HepG2 (cell line): Measurements from ENCODE around the gene C1orf216. TPM values are rescaled to one million over a fixed set of nuclear protein-coding genes. Genes with fewer than 3 reads are reported as not detected.

ENCODE experiments used
- SNRNP70 ChIP-seq: fragments of 200-400 bp; formaldehyde crosslinking; IDR thresholded peaks from 2 replicates; pipeline ENCODE4 v1.6.1; 2017; ENCODE audit warnings: mild to moderate bottlenecking, low read depth, low read length, moderate library complexity
- SYNCRIP ChIP-seq: fragments of 200-400 bp; formaldehyde crosslinking; IDR thresholded peaks from 2 replicates; pipeline ENCODE4 v1.6.1; 2018; ENCODE audit warnings: mild to moderate bottlenecking, low read depth, low read length; ENCODE audit not compliant: insufficient read depth
- TBX2 ChIP-seq: sonication (generic); formaldehyde crosslinking; IDR thresholded peaks from 2 replicates; pipeline ENCODE4 v1.5.0; 2020; ENCODE audit warnings: missing genetic modification reagents, mild to moderate bottlenecking, borderline replicate concordance
- ZKSCAN1 ChIP-seq: fragments of 150-350 bp; IDR thresholded peaks from 2 replicates; pipeline ENCODE4 v1.6.1; 2014; ENCODE audit warnings: low read length
- ZNF33A ChIP-seq: sonication (generic); formaldehyde crosslinking; IDR thresholded peaks from 2 replicates; pipeline ENCODE4 v1.5.1; 2020; ENCODE audit warnings: missing genetic modification reagents, mild to moderate bottlenecking, moderate library complexity, borderline replicate concordance
- ZNF350 ChIP-seq: sonication (generic); formaldehyde crosslinking; IDR thresholded peaks from 2 replicates; pipeline ENCODE4 v1.4.0; 2020; ENCODE audit warnings: mild to moderate bottlenecking, low read depth, missing genetic modification reagents, borderline replicate concordance
- ZNF383 ChIP-seq: sonication (generic); formaldehyde crosslinking; IDR thresholded peaks from 2 replicates; pipeline ENCODE4 v1.4.0; 2020; ENCODE audit warnings: missing genetic modification reagents, mild to moderate bottlenecking, borderline replicate concordance
- ZNF44 ChIP-seq: sonication (generic); formaldehyde crosslinking; IDR thresholded peaks from 2 replicates; pipeline ENCODE4 v1.5.1; 2020; ENCODE audit warnings: mild to moderate bottlenecking, missing genetic modification reagents
- polyA plus RNA-seq, 8 experiments: library from polyadenylated mRNA; depleted of rRNA in 3 of 8; stranded (reverse) in 7 of 8; unstranded in 1 of 8; fragments of >200 nt; fragmentation: Illumina TruSeq in 4 of 8; extraction: Trizol in 4 of 8; gene quantifications; 2 replicates each; pipeline versions ENCODE4 v1.2.1 to v1.2.3, GENCODE V29; 2011 to 2016; ENCODE audit warnings: low read depth in 4 of 8, missing spikeins in 1 of 8, mixed read lengths in 1 of 8; ENCODE audit not compliant: insufficient read depth in 1 of 8
- total RNA-seq, 5 experiments: library from RNA; depleted of rRNA; stranded (reverse); fragments of >200 nt; fragmentation: Illumina TruSeq; extraction: Trizol; gene quantifications; 2 replicates each; pipeline ENCODE4 v1.2.3, GENCODE V29; 2016; ENCODE audit warnings: low read depth in 1 of 5
- TF ChIP-seq, protein P1 (sequence below): sonication (generic); formaldehyde crosslinking; IDR thresholded peaks from 2 replicates; pipeline ENCODE4 v1.5.1; 2020; ENCODE audit warnings: mild to moderate bottlenecking, missing genetic modification reagents, moderate library complexity
- TF ChIP-seq, protein P2 (sequence below): sonication (generic); formaldehyde crosslinking; IDR thresholded peaks from 2 replicates; pipeline ENCODE4 v1.5.0; 2020; ENCODE audit warnings: missing genetic modification reagents, mild to moderate bottlenecking, borderline replicate concordance
- TF ChIP-seq, protein P3 (sequence below), 2 experiments: fragments of 450-650 bp in 1 of 2; sonication (generic) in 1 of 2; formaldehyde crosslinking in 1 of 2; IDR thresholded peaks; 2 replicates each; pipeline versions ENCODE4 v1.6.1 to v1.8.0; 2016 to 2022; ENCODE audit warnings: antibody characterized with exemption in 1 of 2, mild to moderate bottlenecking in 1 of 2, missing genetic modification reagents in 1 of 2
- TF ChIP-seq, protein P4 (sequence below): sonication (generic); formaldehyde crosslinking; IDR thresholded peaks from 2 replicates; pipeline ENCODE4 v1.4.0; 2020; ENCODE audit warnings: mild to moderate bottlenecking, missing genetic modification reagents

The C1orf216 gene
- total and polyA plus RNA-seq, 2 of the 13 experiments (the other 11 are each of a cell fraction or from before 2014, with no cell fraction given) = 0.48 to 1.1 TPM

DNA sequence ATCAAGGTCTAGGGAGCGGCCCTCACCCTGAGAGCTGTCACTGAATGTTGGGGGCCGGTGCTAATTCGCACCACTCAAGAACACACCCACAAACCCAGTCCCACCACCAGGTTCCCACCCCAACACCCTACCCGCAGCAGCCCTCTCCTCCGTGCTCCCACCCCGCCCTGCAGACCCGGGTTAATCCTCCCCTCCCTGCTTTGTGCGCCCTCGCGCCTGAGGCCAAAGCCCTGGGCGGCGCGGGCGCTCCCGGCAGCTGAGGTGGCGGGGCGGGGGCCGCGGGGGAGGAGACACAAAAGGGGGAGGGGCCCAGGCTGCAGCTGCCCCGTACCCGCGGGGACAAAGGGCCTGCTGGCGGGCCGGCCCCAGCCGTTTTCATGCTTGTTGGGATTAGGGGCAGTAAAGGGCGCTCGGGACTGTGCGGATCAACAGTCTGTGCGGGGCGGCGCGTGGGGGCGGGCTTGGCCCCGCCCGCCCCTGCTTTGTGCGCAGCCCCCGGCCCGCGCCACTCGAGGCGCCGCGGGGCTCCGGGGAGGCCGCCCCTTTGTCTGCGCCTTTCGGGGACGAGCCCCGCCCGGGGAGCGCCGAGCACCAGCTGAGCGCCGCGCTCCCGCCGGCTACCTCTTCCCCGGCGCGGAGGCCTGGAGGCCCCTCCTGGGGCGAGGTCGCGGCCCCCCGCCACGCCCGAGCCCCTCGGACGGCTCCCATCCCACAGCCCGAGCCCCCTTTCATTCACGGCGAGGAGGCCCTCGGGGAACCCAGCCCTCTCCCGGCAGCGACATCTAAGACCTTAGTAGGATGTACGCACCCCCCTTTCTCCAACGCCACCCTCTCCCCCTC, 10.9 kb downstream of the C1orf216 start (continued):
- TF ChIP-seq, protein P1, sequence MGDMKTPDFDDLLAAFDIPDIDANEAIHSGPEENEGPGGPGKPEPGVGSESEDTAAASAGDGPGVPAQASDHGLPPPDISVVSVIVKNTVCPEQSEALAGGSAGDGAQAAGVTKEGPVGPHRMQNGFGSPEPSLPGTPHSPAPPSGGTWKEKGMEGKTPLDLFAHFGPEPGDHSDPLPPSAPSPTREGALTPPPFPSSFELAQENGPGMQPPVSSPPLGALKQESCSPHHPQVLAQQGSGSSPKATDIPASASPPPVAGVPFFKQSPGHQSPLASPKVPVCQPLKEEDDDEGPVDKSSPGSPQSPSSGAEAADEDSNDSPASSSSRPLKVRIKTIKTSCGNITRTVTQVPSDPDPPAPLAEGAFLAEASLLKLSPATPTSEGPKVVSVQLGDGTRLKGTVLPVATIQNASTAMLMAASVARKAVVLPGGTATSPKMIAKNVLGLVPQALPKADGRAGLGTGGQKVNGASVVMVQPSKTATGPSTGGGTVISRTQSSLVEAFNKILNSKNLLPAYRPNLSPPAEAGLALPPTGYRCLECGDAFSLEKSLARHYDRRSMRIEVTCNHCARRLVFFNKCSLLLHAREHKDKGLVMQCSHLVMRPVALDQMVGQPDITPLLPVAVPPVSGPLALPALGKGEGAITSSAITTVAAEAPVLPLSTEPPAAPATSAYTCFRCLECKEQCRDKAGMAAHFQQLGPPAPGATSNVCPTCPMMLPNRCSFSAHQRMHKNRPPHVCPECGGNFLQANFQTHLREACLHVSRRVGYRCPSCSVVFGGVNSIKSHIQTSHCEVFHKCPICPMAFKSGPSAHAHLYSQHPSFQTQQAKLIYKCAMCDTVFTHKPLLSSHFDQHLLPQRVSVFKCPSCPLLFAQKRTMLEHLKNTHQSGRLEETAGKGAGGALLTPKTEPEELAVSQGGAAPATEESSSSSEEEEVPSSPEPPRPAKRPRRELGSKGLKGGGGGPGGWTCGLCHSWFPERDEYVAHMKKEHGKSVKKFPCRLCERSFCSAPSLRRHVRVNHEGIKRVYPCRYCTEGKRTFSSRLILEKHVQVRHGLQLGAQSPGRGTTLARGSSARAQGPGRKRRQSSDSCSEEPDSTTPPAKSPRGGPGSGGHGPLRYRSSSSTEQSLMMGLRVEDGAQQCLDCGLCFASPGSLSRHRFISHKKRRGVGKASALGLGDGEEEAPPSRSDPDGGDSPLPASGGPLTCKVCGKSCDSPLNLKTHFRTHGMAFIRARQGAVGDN (CRISPR knock-in tag) = peak; percentile 40
- TF ChIP-seq TBX2 (no peak; the same call in 1 of the 2 replicates), ZNF44 (CRISPR knock-in tag) (no peak), SYNCRIP (no peak), ZNF33A (CRISPR knock-in tag) (no peak), ZKSCAN1 (no peak), ZNF383 (CRISPR knock-in tag) (no peak), SNRNP70 (no peak), ZNF350 (CRISPR knock-in tag) (no peak)
- TF ChIP-seq, protein P2, sequence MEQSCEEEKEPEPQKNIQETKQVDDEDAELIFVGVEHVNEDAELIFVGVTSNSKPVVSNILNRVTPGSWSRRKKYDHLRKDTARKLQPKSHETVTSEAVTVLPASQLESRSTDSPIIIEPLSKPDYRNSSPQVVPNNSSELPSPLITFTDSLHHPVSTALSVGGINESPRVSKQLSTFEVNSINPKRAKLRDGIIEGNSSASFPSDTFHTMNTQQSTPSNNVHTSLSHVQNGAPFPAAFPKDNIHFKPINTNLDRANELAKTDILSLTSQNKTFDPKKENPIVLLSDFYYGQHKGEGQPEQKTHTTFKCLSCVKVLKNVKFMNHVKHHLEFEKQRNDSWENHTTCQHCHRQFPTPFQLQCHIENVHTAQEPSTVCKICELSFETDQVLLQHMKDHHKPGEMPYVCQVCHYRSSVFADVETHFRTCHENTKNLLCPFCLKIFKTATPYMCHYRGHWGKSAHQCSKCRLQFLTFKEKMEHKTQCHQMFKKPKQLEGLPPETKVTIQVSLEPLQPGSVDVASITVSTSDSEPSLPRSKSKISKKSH (CRISPR knock-in tag) = no peak
- TF ChIP-seq, protein P3, sequence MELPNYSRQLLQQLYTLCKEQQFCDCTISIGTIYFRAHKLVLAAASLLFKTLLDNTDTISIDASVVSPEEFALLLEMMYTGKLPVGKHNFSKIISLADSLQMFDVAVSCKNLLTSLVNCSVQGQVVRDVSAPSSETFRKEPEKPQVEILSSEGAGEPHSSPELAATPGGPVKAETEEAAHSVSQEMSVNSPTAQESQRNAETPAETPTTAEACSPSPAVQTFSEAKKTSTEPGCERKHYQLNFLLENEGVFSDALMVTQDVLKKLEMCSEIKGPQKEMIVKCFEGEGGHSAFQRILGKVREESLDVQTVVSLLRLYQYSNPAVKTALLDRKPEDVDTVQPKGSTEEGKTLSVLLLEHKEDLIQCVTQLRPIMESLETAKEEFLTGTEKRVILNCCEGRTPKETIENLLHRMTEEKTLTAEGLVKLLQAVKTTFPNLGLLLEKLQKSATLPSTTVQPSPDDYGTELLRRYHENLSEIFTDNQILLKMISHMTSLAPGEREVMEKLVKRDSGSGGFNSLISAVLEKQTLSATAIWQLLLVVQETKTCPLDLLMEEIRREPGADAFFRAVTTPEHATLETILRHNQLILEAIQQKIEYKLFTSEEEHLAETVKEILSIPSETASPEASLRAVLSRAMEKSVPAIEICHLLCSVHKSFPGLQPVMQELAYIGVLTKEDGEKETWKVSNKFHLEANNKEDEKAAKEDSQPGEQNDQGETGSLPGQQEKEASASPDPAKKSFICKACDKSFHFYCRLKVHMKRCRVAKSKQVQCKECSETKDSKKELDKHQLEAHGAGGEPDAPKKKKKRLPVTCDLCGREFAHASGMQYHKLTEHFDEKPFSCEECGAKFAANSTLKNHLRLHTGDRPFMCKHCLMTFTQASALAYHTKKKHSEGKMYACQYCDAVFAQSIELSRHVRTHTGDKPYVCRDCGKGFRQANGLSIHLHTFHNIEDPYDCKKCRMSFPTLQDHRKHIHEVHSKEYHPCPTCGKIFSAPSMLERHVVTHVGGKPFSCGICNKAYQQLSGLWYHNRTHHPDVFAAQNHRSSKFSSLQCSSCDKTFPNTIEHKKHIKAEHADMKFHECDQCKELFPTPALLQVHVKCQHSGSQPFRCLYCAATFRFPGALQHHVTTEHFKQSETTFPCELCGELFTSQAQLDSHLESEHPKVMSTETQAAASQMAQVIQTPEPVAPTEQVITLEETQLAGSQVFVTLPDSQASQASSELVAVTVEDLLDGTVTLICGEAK (IDR thresholded peaks at IDR 0.05) = no peak
- TF ChIP-seq, protein P3 (CRISPR knock-in tag; IDR thresholded peaks at IDR 0.05) = no peak
- TF ChIP-seq, protein P4, sequence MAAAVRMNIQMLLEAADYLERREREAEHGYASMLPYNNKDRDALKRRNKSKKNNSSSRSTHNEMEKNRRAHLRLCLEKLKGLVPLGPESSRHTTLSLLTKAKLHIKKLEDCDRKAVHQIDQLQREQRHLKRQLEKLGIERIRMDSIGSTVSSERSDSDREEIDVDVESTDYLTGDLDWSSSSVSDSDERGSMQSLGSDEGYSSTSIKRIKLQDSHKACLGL (CRISPR knock-in tag) = no peak
